ENCODE data around the gene DCHS2.

DNA sequence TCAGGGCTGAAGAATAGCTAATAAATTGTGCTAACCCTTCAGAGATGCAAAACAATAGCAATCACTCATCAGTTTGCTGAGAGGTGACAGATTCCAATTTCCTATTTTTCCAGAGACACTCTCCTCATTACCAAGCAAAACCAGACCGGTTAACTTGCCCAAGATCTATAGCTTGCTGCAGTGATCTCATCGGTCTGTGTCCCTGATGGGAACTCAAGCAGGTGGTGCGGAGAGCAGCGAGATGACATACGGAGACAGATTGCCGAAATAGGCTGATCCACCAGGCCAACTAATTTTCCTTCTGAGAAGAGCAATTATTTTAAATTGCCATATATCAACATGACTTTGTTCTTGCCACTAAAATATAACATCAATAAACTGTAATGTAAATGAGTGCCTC, 10.5 kb upstream of the DCHS2 start:
- TF ChIP-seq, protein P1, sequence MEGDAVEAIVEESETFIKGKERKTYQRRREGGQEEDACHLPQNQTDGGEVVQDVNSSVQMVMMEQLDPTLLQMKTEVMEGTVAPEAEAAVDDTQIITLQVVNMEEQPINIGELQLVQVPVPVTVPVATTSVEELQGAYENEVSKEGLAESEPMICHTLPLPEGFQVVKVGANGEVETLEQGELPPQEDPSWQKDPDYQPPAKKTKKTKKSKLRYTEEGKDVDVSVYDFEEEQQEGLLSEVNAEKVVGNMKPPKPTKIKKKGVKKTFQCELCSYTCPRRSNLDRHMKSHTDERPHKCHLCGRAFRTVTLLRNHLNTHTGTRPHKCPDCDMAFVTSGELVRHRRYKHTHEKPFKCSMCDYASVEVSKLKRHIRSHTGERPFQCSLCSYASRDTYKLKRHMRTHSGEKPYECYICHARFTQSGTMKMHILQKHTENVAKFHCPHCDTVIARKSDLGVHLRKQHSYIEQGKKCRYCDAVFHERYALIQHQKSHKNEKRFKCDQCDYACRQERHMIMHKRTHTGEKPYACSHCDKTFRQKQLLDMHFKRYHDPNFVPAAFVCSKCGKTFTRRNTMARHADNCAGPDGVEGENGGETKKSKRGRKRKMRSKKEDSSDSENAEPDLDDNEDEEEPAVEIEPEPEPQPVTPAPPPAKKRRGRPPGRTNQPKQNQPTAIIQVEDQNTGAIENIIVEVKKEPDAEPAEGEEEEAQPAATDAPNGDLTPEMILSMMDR (conservative IDR thresholded peaks at IDR 0.05): no peak
- TF ChIP-seq EZH2 (IDR thresholded peaks at IDR 0.05; ENCODE audit: low read depth): no peak
